Brain microvascular endothelial cell (primary cell): ENCODE data around the gene WBP2.

Experiments
- DNase-seq: peaks from one replicate; pipeline ENCODE4 v3.0.0-alpha.2; 2020
- H3K27ac ChIP-seq: fragments of 250-450 bp; sonication (Bioruptor Pico); 2 replicates; pipeline ENCODE4 v1.5.1; 2020; ENCODE audit warnings: mild to moderate bottlenecking, moderate library complexity
- H3K27me3 ChIP-seq: fragments of 250-450 bp; sonication (Bioruptor Pico); replicated peaks from 2 replicates; pipeline ENCODE4 v1.5.1; 2020; ENCODE audit warnings: mild to moderate bottlenecking
- H3K36me3 ChIP-seq: fragments of 250-450 bp; sonication (Bioruptor Pico); replicated peaks from 2 replicates; pipeline ENCODE4 v1.5.1; 2020; ENCODE audit warnings: mild to moderate bottlenecking
- H3K4me3 ChIP-seq: 2 replicates; pipeline ENCODE4 v1.5.1; 2011; ENCODE audit warnings: low read depth, mild to moderate bottlenecking, control low read depth, low read length, moderate library complexity
- in situ Hi-C: cut with HindIII; loops from 2 replicates; pipeline ENCODE4 v1.10.0; 2017; ENCODE audit warnings: low sequenced_read_pairs, low pct_ligation_motif_present
- TF ChIP-seq, protein P1 (sequence below): IDR thresholded peaks from 2 replicates; pipeline ENCODE4 v1.5.1; 2011; ENCODE audit warnings: low read depth, mild to moderate bottlenecking, moderate library complexity, low read length, control low read depth, inconsistent platforms; ENCODE audit errors: missing control alignments

The WBP2 gene

DNA sequence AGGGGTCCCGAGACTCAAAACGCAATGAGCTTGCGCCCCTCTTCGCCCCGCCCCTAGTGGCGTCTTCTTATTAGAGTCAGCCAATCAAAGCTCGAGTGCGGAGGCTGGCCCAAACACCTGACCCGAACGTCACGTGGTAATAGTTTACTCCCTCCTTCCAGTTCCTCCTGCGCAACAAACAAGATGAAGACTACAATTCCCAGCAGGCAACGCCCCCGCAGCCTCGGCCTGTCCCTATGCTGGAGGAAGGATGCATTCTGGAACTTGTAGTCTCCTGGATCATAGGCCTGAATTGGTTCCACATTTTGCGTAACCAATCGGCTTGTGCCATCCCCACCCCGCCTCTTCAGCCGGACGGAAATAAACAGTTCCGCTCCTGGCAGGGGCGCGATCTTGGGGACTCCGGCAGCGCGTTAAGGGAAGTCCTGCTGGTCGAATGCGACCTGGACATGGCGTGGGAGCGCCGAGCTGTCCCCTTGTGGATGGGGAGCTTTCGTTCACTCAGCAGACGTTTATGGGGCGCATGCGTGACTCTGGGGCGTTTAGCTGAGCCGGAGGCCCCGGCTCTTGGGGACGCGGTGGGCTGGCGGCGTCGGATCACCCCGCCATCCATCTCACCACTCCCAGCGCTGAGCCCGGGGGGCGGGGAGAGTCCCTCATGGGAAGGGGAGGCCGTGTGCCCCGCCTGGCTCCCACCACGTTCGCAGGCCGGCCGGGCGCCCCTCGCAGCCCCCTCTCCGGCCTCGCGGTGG, at the start of gene WBP2:
WBP2 (minus strand) TSS at position 26 of the 752 bp plus-strand sequence. CDS start 38 bp downstream, outside the sequence.
- TF ChIP-seq, protein P1, sequence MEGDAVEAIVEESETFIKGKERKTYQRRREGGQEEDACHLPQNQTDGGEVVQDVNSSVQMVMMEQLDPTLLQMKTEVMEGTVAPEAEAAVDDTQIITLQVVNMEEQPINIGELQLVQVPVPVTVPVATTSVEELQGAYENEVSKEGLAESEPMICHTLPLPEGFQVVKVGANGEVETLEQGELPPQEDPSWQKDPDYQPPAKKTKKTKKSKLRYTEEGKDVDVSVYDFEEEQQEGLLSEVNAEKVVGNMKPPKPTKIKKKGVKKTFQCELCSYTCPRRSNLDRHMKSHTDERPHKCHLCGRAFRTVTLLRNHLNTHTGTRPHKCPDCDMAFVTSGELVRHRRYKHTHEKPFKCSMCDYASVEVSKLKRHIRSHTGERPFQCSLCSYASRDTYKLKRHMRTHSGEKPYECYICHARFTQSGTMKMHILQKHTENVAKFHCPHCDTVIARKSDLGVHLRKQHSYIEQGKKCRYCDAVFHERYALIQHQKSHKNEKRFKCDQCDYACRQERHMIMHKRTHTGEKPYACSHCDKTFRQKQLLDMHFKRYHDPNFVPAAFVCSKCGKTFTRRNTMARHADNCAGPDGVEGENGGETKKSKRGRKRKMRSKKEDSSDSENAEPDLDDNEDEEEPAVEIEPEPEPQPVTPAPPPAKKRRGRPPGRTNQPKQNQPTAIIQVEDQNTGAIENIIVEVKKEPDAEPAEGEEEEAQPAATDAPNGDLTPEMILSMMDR: no peak
- in situ Hi-C loops: no loop called here
- Histone ChIP-seq H3K27me3 (no peaks in the 10 kb centered on the region), H3K27ac (peak within 1 kb of the TSS; percentile 90), H3K36me3 (peaks cover 11% of the 10 kb centered on the region), H3K4me3 (peak within 1 kb of the TSS; percentile 92)
- DNase-seq: peak; percentile 100

DNA sequence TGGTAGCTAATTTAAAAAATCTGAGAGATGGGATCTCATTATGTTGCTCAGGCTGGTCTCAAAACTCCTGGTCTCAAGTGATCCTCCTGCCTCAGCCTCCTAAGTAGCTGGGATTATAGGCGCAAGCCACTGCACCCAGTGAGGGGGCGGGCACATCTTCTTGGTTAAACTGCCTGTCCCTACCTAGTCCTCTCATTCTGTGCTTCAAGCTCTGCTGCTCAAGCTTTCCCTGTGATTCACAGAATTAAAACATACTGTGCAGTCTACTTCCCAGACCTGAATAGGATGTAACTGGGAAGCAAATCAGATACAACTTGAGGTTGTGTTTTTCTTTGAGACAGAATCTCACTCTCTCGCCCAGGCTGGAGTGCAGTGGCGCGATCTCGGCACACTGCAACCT, 47.3 kb upstream of the WBP2 start:
- H3K4me3 ChIP-seq: no peak overlapping the region
- TF ChIP-seq, protein P1: no peak
- peaks cover 15% of the 10 kb centered on the region for H3K36me3 ChIP-seq
- H3K27ac ChIP-seq: no peak overlapping the region
- no peaks in the 10 kb centered on the region for H3K27me3 ChIP-seq
- no peak for DNase-seq
- in situ Hi-C loops: no loop called here

DNA sequence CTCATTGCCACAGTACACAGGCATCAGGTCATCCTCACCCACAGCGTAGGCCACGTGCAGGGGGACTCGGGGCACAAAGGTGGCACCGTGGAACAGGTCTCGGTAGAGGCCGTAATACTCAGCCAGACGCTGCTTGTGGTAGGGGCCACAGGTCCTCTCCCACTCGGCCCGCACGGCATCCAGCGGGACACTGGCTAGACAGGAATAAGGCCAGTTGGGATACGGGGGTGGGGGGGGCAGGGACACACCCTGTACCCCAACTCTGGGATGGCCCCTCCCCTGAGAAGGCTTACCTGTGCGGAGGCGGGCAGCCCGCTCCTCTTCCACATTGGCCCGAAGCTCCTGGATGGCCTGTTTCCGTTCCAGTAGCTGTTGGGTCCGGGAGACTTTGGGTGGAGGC, 46.6 kb upstream of the WBP2 start:
- Histone ChIP-seq H3K27ac (no peak overlapping the region), H3K27me3 (no peaks in the 10 kb centered on the region), H3K4me3 (no peak overlapping the region), H3K36me3 (peaks cover 15% of the 10 kb centered on the region)
- no peak for DNase-seq
- TF ChIP-seq, protein P1: no peak
- in situ Hi-C loops: no loop called here

DNA sequence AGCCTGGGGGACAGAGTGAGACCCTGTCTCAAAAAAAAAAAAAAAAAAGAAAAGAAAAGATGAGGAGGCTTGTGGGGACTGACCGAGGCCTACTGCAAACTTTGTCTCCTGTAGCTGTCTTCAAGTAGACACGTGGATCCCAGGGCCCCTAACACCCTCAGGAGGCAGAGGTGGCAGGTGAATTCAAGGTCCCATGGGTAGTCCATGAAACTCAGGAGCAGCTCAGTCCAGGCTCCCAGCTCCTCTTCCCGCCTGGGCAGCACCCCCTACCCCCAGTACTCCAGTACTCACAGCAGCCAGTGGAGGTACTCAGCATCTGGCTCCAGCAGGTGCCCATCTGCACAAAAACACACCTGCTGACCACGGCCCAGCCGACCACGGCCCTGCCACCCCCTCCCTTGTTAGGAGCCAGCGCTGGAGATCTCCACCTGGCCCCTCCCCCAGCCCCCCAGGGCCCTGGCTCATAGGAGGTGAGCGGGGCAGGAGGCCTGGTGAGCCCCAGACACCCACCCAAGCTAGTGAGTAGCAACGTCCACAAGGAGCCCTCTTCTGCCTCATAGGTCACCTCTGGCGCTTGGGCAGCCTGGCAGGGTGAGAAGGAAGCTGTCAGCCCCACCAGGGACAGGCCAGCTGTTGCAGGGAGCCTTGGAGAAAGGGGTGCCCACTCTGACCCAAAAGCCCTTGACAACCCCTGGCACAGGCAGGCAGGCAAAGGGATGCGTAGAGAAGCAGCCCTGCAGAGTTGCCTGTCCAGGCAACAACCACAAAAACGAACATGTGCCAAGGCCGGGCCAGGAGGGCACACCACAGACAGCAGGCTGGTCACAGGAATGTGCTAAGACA, 45.8 kb upstream of the WBP2 start:
- Histone ChIP-seq H3K27me3 (no peaks in the 10 kb centered on the region), H3K36me3 (peaks cover 15% of the 10 kb centered on the region), H3K27ac (no peak overlapping the region), H3K4me3 (no peak overlapping the region)
- TF ChIP-seq, protein P1: no peak
- in situ Hi-C loops: no loop called here
- no peak for DNase-seq

DNA sequence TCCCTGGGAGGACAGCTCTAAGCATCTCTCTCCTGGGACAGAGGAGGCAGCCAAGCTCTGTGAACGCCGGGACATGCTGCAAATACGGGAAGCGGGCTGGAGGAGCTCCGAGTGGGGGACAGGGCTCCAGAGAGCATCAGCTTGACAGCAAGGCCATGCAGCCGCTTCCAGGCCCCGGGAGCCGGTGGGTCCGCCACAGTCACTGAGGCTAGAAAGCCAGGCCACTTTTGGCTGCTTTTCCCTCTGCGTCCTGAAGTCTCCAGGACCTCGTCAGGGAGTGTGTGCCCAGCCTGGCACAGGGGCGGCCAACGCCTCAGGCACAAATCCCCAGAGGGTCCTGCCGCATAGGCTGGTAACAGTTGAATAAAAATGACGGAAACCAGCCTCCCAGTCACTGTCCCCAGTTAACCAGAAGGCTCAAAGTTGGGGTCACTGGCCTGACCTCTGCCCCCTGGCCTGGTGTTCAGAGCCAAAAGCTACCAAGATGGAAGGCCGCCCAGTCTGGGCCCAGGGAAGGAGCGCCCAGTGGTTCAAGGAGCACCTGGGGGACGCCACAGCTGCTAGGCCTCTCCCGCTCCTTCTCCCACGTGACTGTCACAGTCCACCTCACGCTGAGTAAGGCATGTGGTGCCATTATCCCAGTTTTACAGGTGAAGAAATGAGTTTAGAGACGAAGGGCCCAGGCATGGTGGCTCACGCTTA, 44.8 kb upstream of the WBP2 start:
- H3K4me3 ChIP-seq: no peak overlapping the region
- H3K36me3 ChIP-seq: peaks cover 15% of the 10 kb centered on the region
- H3K27me3 ChIP-seq: no peaks in the 10 kb centered on the region
- in situ Hi-C loops: no loop called here
- TF ChIP-seq, protein P1: no peak
- no peak overlapping the region for H3K27ac ChIP-seq
- no peak for DNase-seq
